Sigmoid colon (tissue), 7 donors: ENCODE results near the gene NLGN3. TPM values are rescaled to one million over a fixed set of nuclear protein-coding genes. Genes with fewer than 3 reads are reported as not detected.

Experiments used
- DNase-seq: peaks from one replicate; pipeline ENCODE4 v3.0.0-alpha.2; 2019
- H3K27ac ChIP-seq, 4 donors: fragments of 200-600 bp; sonication (generic); one replicate each; pipeline ENCODE4 v1.5.1; 2016 to 2019; ENCODE audit warnings: mild to moderate bottlenecking in 1 of 4
- H3K27me3 ChIP-seq, 3 donors: fragments of 200-600 bp; sonication (generic); one replicate each; pipeline ENCODE4 v1.5.1; 2019; ENCODE audit warnings: mild to moderate bottlenecking in 1 of 3
- H3K36me3 ChIP-seq, 4 donors: fragments of 200-600 bp; sonication (generic); one replicate each; pipeline ENCODE4 v1.5.1; 2016 to 2019
- H3K4me1 ChIP-seq, 4 donors: fragments of 200-600 bp; sonication (generic); one replicate each; pipeline ENCODE4 v1.5.1; 2017 to 2019
- H3K4me3 ChIP-seq, 4 donors: fragments of 200-600 bp; sonication (generic); one replicate each; pipeline ENCODE4 v1.5.1; 2017 to 2019; ENCODE audit warnings: mild to moderate bottlenecking in 2 of 4, moderate library complexity in 1 of 4
- H3K9me3 ChIP-seq, 4 donors: fragments of 200-600 bp in 3 of 4; sonication (generic) in 3 of 4; one replicate each; pipeline versions ENCODE4 v1.5.1 to v1.6.1; 2013 to 2019
- CTCF ChIP-seq, 4 experiments: fragments of 450-650 bp in 3 of 4; fragments of 200-600 bp in 1 of 4; IDR thresholded peaks; one replicate each; pipeline ENCODE4 v1.5.1; 2016 to 2019; ENCODE audit warnings: antibody characterized with exemption in 4 of 4, mild to moderate bottlenecking in 3 of 4, moderate library complexity in 2 of 4
- EP300 ChIP-seq, 4 donors: sonication (generic); formaldehyde crosslinking; IDR thresholded peaks; one replicate each; pipeline ENCODE4 v1.6.1; 2017; ENCODE audit warnings: antibody characterized with exemption in 4 of 4
- POLR2A ChIP-seq, 2 donors: fragments of 450-650 bp; IDR thresholded peaks; one replicate each; pipeline ENCODE4 v1.6.1; 2016; ENCODE audit warnings: antibody characterized with exemption in 2 of 2, mild to moderate bottlenecking in 2 of 2, moderate library complexity in 2 of 2
- POLR2AphosphoS5 ChIP-seq, 4 donors: sonication (generic); formaldehyde crosslinking; IDR thresholded peaks; one replicate each; pipeline ENCODE4 v1.6.1; 2017; ENCODE audit warnings: antibody characterized with exemption in 4 of 4
- WGBS, 2 donors: extraction: QIAGEN DNeasy Blood & Tissue Kit; methylation state at CpG; one replicate each; pipeline ENCODE4 v1.1.7; 2013; 5-methylcytosine and 5-hydroxymethylcytosine counted together
- intact Hi-C: fragments of 100-400 bp; cut with DNase I; formaldehyde crosslinking; loops from one replicate; pipeline ENCODE4 v1.15.1; 2023
- polyA plus RNA-seq, 3 donors: library from polyadenylated mRNA; stranded (reverse); fragments of 200-250 nt; gene quantifications; one replicate each; pipeline ENCODE4 v1.2.3, GENCODE V29; 2013
- total RNA-seq, 4 donors: library from RNA; depleted of rRNA; stranded (reverse); fragments of >200 nt; gene quantifications; one replicate each; pipeline ENCODE4 v1.1.0, GENCODE V29; 2016
- donor health status: healthy with polysubstance abuse.
- donor health status: Bipolar disorder and iron deficiency.
- donor health status: healthy.

NLGN3 gene
- total RNA-seq (1 to 10 TPM in 3 of 4 donors, under 1 TPM in 1; 0.99 to 3.6 (median 2.6) TPM), polyA plus RNA-seq (under 1 TPM in 2 of 3 donors, not detected in 1; under 0.01 to 0.95 TPM)

GRCh38 chrX:71144651-71145050, at the start of gene NLGN3:
Gene NLGN3, plus strand, starts transcription at chrX:71144841. Its CDS starts 2,909 bp downstream, at chrX:71147750.
- peak within 1 kb of the TSS in 1 of 4 donors; percentile 47 for H3K27ac ChIP-seq
- no peaks in the 10 kb centered on the region for H3K27me3 ChIP-seq
- peaks cover 0 to 32% (median 23%) of the 10 kb centered on the region in 4 donors for H3K4me1 ChIP-seq
- H3K9me3 ChIP-seq, result no peaks in the 10 kb centered on the region
- TF ChIP-seq EP300 (IDR thresholded peaks at IDR 0.05), result no peak
- peak in 1 of 4 donors; percentile 33 for TF ChIP-seq POLR2AphosphoS5 (IDR thresholded peaks at IDR 0.05)
- WGBS, 2 donors, result 14 to 44% methylated on average over 28 of the region's 28 CpGs
- peaks cover 0 to 27% (median 4%) of the 10 kb centered on the region in 4 donors for H3K36me3 ChIP-seq
- intact Hi-C loops, result no loop called here
- H3K4me3 ChIP-seq, result peak within 1 kb of the TSS in 3 of 4 donors; percentile 28 to 37 (median 33)
- DNase-seq, result no peak

- no peak for DNase-seq
- H3K27ac ChIP-seq, result peak overlapping the region in 3 of 4 donors; percentile 74 to 78 (median 76)
- 34 to 42% methylated on average over 6 of the region's 6 CpGs for WGBS, 2 donors
Observed at GRCh38 chrX:71095033-71095432, 49.6 kb upstream of the NLGN3 start.

GRCh38 chrX:71095555-71095980, 49.1 kb upstream of the NLGN3 start, which contains the start of gene FOXO4:
Gene FOXO4, plus strand, starts transcription at chrX:71095851. Its CDS starts 678 bp downstream, at chrX:71096529.
- peak; percentile 95 for DNase-seq
- Histone ChIP-seq H3K27me3 (no peaks in the 10 kb centered on the region), H3K27ac (peak within 1 kb of the TSS; percentile 74 to 78 (median 75)), H3K36me3 (no peaks in the 10 kb centered on the region), H3K4me3 (peak within 1 kb of the TSS; percentile 43 to 62 (median 57)), H3K4me1 (peaks cover 0 to 22% (median 10%) of the 10 kb centered on the region in 4 donors), H3K9me3 (no peaks in the 10 kb centered on the region)
- peak in 3 of 4 donors; percentile 57 to 70 (median 60) for TF ChIP-seq POLR2AphosphoS5 (IDR thresholded peaks at IDR 0.05)
- TF ChIP-seq CTCF (IDR thresholded peaks at IDR 0.05), result no peak
- WGBS, 2 donors, result 1% methylated on average over 29 of the region's 29 CpGs
- intact Hi-C loops, result no loop called here

More at GRCh38 chrX:71095033-71095432, 49.6 kb upstream of the NLGN3 start:
- peak overlapping the region; percentile 43 to 62 (median 57) for H3K4me3 ChIP-seq
- TF ChIP-seq CTCF (IDR thresholded peaks at IDR 0.05), result no peak
- TF ChIP-seq EP300 (IDR thresholded peaks at IDR 0.05), result no peak
- no peak for TF ChIP-seq POLR2AphosphoS5 (IDR thresholded peaks at IDR 0.05)
- TF ChIP-seq POLR2A (IDR thresholded peaks at IDR 0.05), result no peak
- H3K9me3 ChIP-seq, result no peaks in the 10 kb centered on the region
- H3K4me1 ChIP-seq, result peaks cover 0 to 22% (median 10%) of the 10 kb centered on the region in 4 donors
- H3K27me3 ChIP-seq, result no peaks in the 10 kb centered on the region
- H3K36me3 ChIP-seq, result no peaks in the 10 kb centered on the region
- intact Hi-C loops, result no loop called here

- intact Hi-C loops, result no loop called here
Observed at GRCh38 chrX:71095981-71096759, 48.5 kb upstream of the NLGN3 start.

GRCh38 chrX:71096760-71097032, 47.9 kb upstream of the NLGN3 start:
- DNase-seq, result no peak
- H3K4me3 ChIP-seq, result peak overlapping the region; percentile 43 to 62 (median 57)
- no peaks in the 10 kb centered on the region for H3K9me3 ChIP-seq
- WGBS, 2 donors, result 1 to 5% methylated on average over 9 of the region's 9 CpGs
- no peaks in the 10 kb centered on the region for H3K27me3 ChIP-seq
- intact Hi-C loops, result no loop called here
- H3K4me1 ChIP-seq, result peaks cover 0 to 22% (median 10%) of the 10 kb centered on the region in 4 donors
- H3K27ac ChIP-seq, result peak overlapping the region; percentile 74 to 78 (median 75)
- TF ChIP-seq EP300 (IDR thresholded peaks at IDR 0.05), result no peak
- TF ChIP-seq CTCF (IDR thresholded peaks at IDR 0.05), result no peak
- no peak for TF ChIP-seq POLR2A (IDR thresholded peaks at IDR 0.05)
- H3K36me3 ChIP-seq, result no peaks in the 10 kb centered on the region

More at GRCh38 chrX:71095981-71096759, 48.5 kb upstream of the NLGN3 start:
- TF ChIP-seq POLR2AphosphoS5 (IDR thresholded peaks at IDR 0.05) (peak in 1 of 4 donors; percentile 40), POLR2A (IDR thresholded peaks at IDR 0.05) (no peak)
- DNase-seq, result no peak
- Histone ChIP-seq H3K4me3 (peak overlapping the region; percentile 43 to 62 (median 57)), H3K9me3 (no peaks in the 10 kb centered on the region), H3K4me1 (peaks cover 0 to 22% (median 10%) of the 10 kb centered on the region in 4 donors), H3K27ac (peak overlapping the region; percentile 74 to 78 (median 75)), H3K36me3 (no peaks in the 10 kb centered on the region), H3K27me3 (no peaks in the 10 kb centered on the region)
- 0 to 1% methylated on average over 46 of the region's 46 CpGs for WGBS, 2 donors
